SK-N-SH (cell line): ENCODE measurements around the gene OPCML. TPM values are rescaled to one million over a fixed set of nuclear protein-coding genes. Genes with fewer than 3 reads are reported as not detected.

Experiments used
- CTCF ChIA-PET: fragments of 300-600, 350-600 bp; formaldehyde crosslinking; extraction: SDS; loops from one replicate; lab custom pipeline; 2021; lab: Yijun Ruan, JAX
- POLR2A ChIA-PET: fragments of 350-600 bp; sonication (Branson Sonifier 250); formaldehyde crosslinking; extraction: SDS; loops from one replicate; lab custom pipeline; 2020; ENCODE audit warnings: antibody characterized with exemption, inconsistent platforms; lab: Yijun Ruan, JAX
- DNase-seq: peaks from one replicate; pipeline ENCODE4 v3.0.0; 2012
- H2AFZ ChIP-seq: fragments of 200-600 bp; sonication (generic); 2 replicates; pipeline ENCODE4 v1.8.1; 2016; ENCODE audit warnings: antibody characterized with exemption, mild to moderate bottlenecking, low read depth
- H3F3A ChIP-seq: fragments of 200-600 bp; sonication (generic); replicated peaks from 2 replicates; pipeline ENCODE3; 2016; ENCODE audit warnings: antibody characterized with exemption, mild to moderate bottlenecking; ENCODE audit not compliant: insufficient read depth
- H3K27ac ChIP-seq, 2 experiments: fragments of 200-500 bp in 1 of 2; fragments of 200-600 bp in 1 of 2; sonication (Bioruptor generic) in 1 of 2; sonication (generic), shearing (Covaris generic) in 1 of 2; 2 replicates each; pipeline versions ENCODE4 v1.5.1 to v1.6.1; 2014 to 2016; ENCODE audit warnings: low read depth in 2 of 2, inconsistent platforms in 1 of 2, low read length in 1 of 2, mild to moderate bottlenecking in 1 of 2, mixed read lengths in 1 of 2
- H3K27me3 ChIP-seq: fragments of 200-600 bp; sonication (generic), shearing (Covaris generic); 2 replicates; pipeline ENCODE4 v1.6.1; 2016; ENCODE audit warnings: mixed run types; ENCODE audit not compliant: insufficient read depth
- H3K36me3 ChIP-seq, 2 experiments: fragments of 200-500 bp in 1 of 2; fragments of 200-600 bp in 1 of 2; sonication (Bioruptor generic) in 1 of 2; sonication (generic) in 1 of 2; replicated peaks in 1 of 2; 2 replicates each; pipeline versions ENCODE3 to v1.5.1; 2014 to 2016; ENCODE audit warnings: low read length in 1 of 2, mild to moderate bottlenecking in 1 of 2; ENCODE audit not compliant: insufficient read depth in 2 of 2, control insufficient read depth in 1 of 2
- H3K4me1 ChIP-seq, 2 experiments: fragments of 200-500 bp in 1 of 2; fragments of 200-600 bp in 1 of 2; sonication (Bioruptor generic) in 1 of 2; sonication (generic), shearing (Covaris generic) in 1 of 2; 2 replicates each; pipeline versions ENCODE4 v1.5.1 to v1.6.1; 2014 to 2016; ENCODE audit warnings: low read depth in 1 of 2, low read length in 1 of 2, mixed run types in 1 of 2; ENCODE audit not compliant: insufficient read depth in 2 of 2, control insufficient read depth in 1 of 2
- H3K4me2 ChIP-seq: fragments of 200-600 bp; sonication (generic), shearing (Covaris generic); 2 replicates; pipeline ENCODE4 v1.6.1; 2017; ENCODE audit warnings: mixed run types
- H3K4me3 ChIP-seq, 2 experiments: fragments of 200-500 bp in 1 of 2; fragments of 200-600 bp in 1 of 2; sonication (Bioruptor generic) in 1 of 2; sonication (generic), shearing (Covaris generic) in 1 of 2; 2 replicates each; pipeline versions ENCODE4 v1.5.1 to v1.8.1; 2014 to 2016; ENCODE audit warnings: low read depth in 2 of 2, inconsistent platforms in 1 of 2, low read length in 1 of 2, mild to moderate bottlenecking in 1 of 2, mixed read lengths in 1 of 2, moderate library complexity in 1 of 2
- H3K79me2 ChIP-seq: fragments of 200-600 bp; sonication (generic); 2 replicates; pipeline ENCODE4 v1.8.1; 2017; ENCODE audit warnings: mild to moderate bottlenecking; ENCODE audit not compliant: insufficient read depth
- H3K9ac ChIP-seq: fragments of 200-600 bp; sonication (generic); 2 replicates; pipeline ENCODE4 v1.6.1; 2017; ENCODE audit warnings: mixed run types
- H3K9me2 ChIP-seq: fragments of 200-600 bp; sonication (generic); 2 replicates; pipeline ENCODE4 v1.6.1; 2017; ENCODE audit warnings: mixed run types
- H3K9me3 ChIP-seq: fragments of 200-600 bp; sonication (generic); 2 replicates; pipeline ENCODE4 v1.6.1; 2017; ENCODE audit warnings: mixed run types, mild to moderate bottlenecking, moderate library complexity
- H4K20me1 ChIP-seq: fragments of 200-600 bp; sonication (generic); 2 replicates; pipeline ENCODE4 v1.6.1; 2017; ENCODE audit warnings: mild to moderate bottlenecking, mixed run types; ENCODE audit not compliant: insufficient read depth
- CHD2 ChIP-seq: fragments of 150-350 bp; IDR thresholded peaks from 2 replicates; pipeline ENCODE4 v1.6.1; 2018; ENCODE audit warnings: low read length; ENCODE audit not compliant: partially characterized antibody
- EZH2phosphoT487 ChIP-seq: fragments of 200-600 bp; sonication (generic); IDR thresholded peaks from 2 replicates; pipeline ENCODE4 v1.6.1; 2017; ENCODE audit warnings: low read depth, mixed run types, mild to moderate bottlenecking, antibody characterized with exemption, moderate library complexity, borderline replicate concordance
- FOSL2 ChIP-seq: IDR thresholded peaks from 2 replicates; pipeline ENCODE4 v1.4.0; 2012; ENCODE audit warnings: low read depth, mild to moderate bottlenecking, moderate library complexity, borderline replicate concordance
- FOXM1 ChIP-seq: IDR thresholded peaks from 2 replicates; pipeline ENCODE4 v1.4.0; 2012; ENCODE audit warnings: low read depth, mild to moderate bottlenecking
- GABPA ChIP-seq: IDR thresholded peaks from 2 replicates; pipeline ENCODE4 v1.4.0; 2012; ENCODE audit warnings: low read depth, mild to moderate bottlenecking
- MEF2A ChIP-seq: IDR thresholded peaks from 2 replicates; pipeline ENCODE4 v1.4.0; 2012; ENCODE audit warnings: low read depth, borderline replicate concordance
- POLR2AphosphoS5 ChIP-seq: IDR thresholded peaks from 2 replicates; pipeline ENCODE4 v1.6.1; 2012; ENCODE audit warnings: low read depth, low read length
- RCOR1 ChIP-seq: fragments of 150-350 bp; IDR thresholded peaks from 2 replicates; pipeline ENCODE4 v1.6.1; 2017; ENCODE audit warnings: antibody characterized with exemption, low read length
- REST ChIP-seq: IDR thresholded peaks from 2 replicates; pipeline ENCODE4 v1.6.1; 2012; ENCODE audit warnings: mild to moderate bottlenecking, low read depth, low read length, moderate library complexity
- RFX5 ChIP-seq: IDR thresholded peaks from 2 replicates; pipeline ENCODE4 v1.6.1; 2012; ENCODE audit warnings: mild to moderate bottlenecking, improper control_type of control experiment, low read length
- RXRA ChIP-seq: IDR thresholded peaks from 2 replicates; pipeline ENCODE4 v1.4.0; 2012; ENCODE audit warnings: low read depth, mild to moderate bottlenecking, borderline replicate concordance
- SIN3A ChIP-seq: IDR thresholded peaks from 2 replicates; pipeline ENCODE4 v1.6.1; 2012; ENCODE audit warnings: low read depth, mild to moderate bottlenecking, low read length, moderate library complexity, borderline replicate concordance
- TCF12 ChIP-seq: IDR thresholded peaks from 2 replicates; pipeline ENCODE4 v1.4.0; 2012
- TEAD4 ChIP-seq: IDR thresholded peaks from 2 replicates; pipeline ENCODE4 v1.4.0; 2012; ENCODE audit warnings: mild to moderate bottlenecking, borderline replicate concordance; ENCODE audit not compliant: insufficient read depth
- ZBTB33 ChIP-seq: IDR thresholded peaks from 2 replicates; pipeline ENCODE4 v1.4.0; 2012; ENCODE audit warnings: low read depth, borderline replicate concordance
- WGBS: methylation state at CpG from one replicate; pipeline ENCODE4 v1.1.6; 2017; ENCODE audit warnings: low lambda C conversion rate; 5-methylcytosine and 5-hydroxymethylcytosine counted together
- polyA plus RNA-seq, 3 experiments: library from polyadenylated mRNA; depleted of rRNA; stranded (reverse); fragments of >200 nt; gene quantifications; 2 replicates each; pipeline ENCODE4 v1.2.3, GENCODE V29; 2012
- TF ChIP-seq, protein P1 (sequence below): IDR thresholded peaks from 2 replicates; pipeline ENCODE4 v1.4.0; 2012; ENCODE audit warnings: low read depth

The OPCML gene
- polyA plus RNA-seq, 1 of the 3 experiments (the other 2 are of a cell fraction): not detected

- POLR2A ChIA-PET: no interaction called here
- no peaks in the 10 kb centered on the region for H3K9me3 ChIP-seq
- H3K36me3 ChIP-seq: no peaks in the 10 kb centered on the region
- H3K9me2 ChIP-seq: no peaks in the 10 kb centered on the region
- no peak overlapping the region for H2AFZ ChIP-seq
- H3K79me2 ChIP-seq: no peaks in the 10 kb centered on the region
- no peaks in the 10 kb centered on the region for H3K4me1 ChIP-seq
- H3F3A ChIP-seq: no peaks in the 10 kb centered on the region
- CTCF ChIA-PET: interaction anchor here (1.4 kb wide), 1 partner anchor 12 kb away, joined by 4 read pairs; no protein-coding TSS in a partner anchor
- no peak for DNase-seq
- no peak overlapping the region for H3K27ac ChIP-seq
- 23% methylated on average over 3 of the region's 3 CpGs for WGBS
- no peaks in the 10 kb centered on the region for H4K20me1 ChIP-seq
- H3K4me2 ChIP-seq: no peak overlapping the region
- TF ChIP-seq SIN3A: no peak
- no peak for TF ChIP-seq FOXM1
- TF ChIP-seq CHD2: no peak
- TF ChIP-seq REST: no peak
- no peak for TF ChIP-seq ZBTB33
- TF ChIP-seq POLR2AphosphoS5: no peak
- no peak for TF ChIP-seq MEF2A
- no peak for TF ChIP-seq EZH2phosphoT487
- TF ChIP-seq TCF12: no peak
- TF ChIP-seq RCOR1: no peak
- no peak for TF ChIP-seq GABPA
- TF ChIP-seq TEAD4: no peak
- TF ChIP-seq, protein P1, sequence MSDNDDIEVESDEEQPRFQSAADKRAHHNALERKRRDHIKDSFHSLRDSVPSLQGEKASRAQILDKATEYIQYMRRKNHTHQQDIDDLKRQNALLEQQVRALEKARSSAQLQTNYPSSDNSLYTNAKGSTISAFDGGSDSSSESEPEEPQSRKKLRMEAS: no peak
- no peak for TF ChIP-seq RFX5
- TF ChIP-seq FOSL2: no peak
- no peak for TF ChIP-seq RXRA
- no peak overlapping the region for H3K9ac ChIP-seq
- H3K4me3 ChIP-seq: no peak overlapping the region
- no peaks in the 10 kb centered on the region for H3K27me3 ChIP-seq
Observed at GRCh38 chr11:132499661-132500060, 1032.6 kb downstream of the OPCML start.
